IMR-90 (cell line): Measurements from ENCODE around the gene PTPRN2. TPM values are rescaled to one million over a fixed set of nuclear protein-coding genes. Genes with fewer than 3 reads are reported as not detected.

Experiments
- ATAC-seq: fragments of 200-7000 bp; cut with Tn5 transposase; 2 replicates; pipeline ENCODE4 v1.9.1; 2020; ENCODE audit warnings: low read depth, mild to moderate bottlenecking, moderate library complexity
- BruUV-seq: library from RNA; stranded (reverse); fragments of 400-500 nt; replicated peaks from 2 replicates; lab custom pipeline; 2021; lab: Mats Ljungman, UMichigan
- CTCF ChIA-PET: fragments of 300-600 bp; formaldehyde crosslinking; extraction: SDS; loops from one replicate; lab custom pipeline; 2021; ENCODE audit warnings: antibody characterized with exemption; lab: Yijun Ruan, JAX
- POLR2A ChIA-PET: fragments of 300-600 bp; sonication (Branson Sonifier 250); formaldehyde crosslinking; loops from one replicate; lab custom pipeline; 2022; ENCODE audit warnings: antibody characterized with exemption; ENCODE audit not compliant: unreplicated experiment; lab: Charles Lee
- DNase-seq: peaks from one replicate; pipeline ENCODE4 v3.0.0; 2013
- H2AFZ ChIP-seq: replicated peaks from 2 replicates; pipeline ENCODE3; 2013; ENCODE audit warnings: low read length, mild to moderate bottlenecking; ENCODE audit not compliant: poor library complexity
- H2AK5ac ChIP-seq: 2 replicates; pipeline ENCODE4 v1.6.1; 2013; ENCODE audit warnings: low read depth, low read length, inconsistent platforms
- H2AK9ac ChIP-seq: replicated peaks from 2 replicates; pipeline ENCODE3; 2013; ENCODE audit warnings: mild to moderate bottlenecking, low read depth, low read length, moderate library complexity; ENCODE audit not compliant: poor library complexity
- H2BK120ac ChIP-seq: 2 replicates; pipeline ENCODE4 v1.6.1; 2013; ENCODE audit warnings: low read depth, low read length, inconsistent platforms
- H2BK15ac ChIP-seq: 3 replicates; pipeline ENCODE4 v1.6.1; 2013; ENCODE audit warnings: low read depth, low read length, inconsistent platforms
- H2BK20ac ChIP-seq: 2 replicates; pipeline ENCODE4 v1.6.1; 2013; ENCODE audit warnings: low read depth, mild to moderate bottlenecking, inconsistent platforms, low read length, moderate library complexity
- H2BK5ac ChIP-seq: 2 replicates; pipeline ENCODE4 v1.6.1; 2013; ENCODE audit warnings: mild to moderate bottlenecking, low read depth, low read length, inconsistent platforms; ENCODE audit not compliant: poor library complexity, severe bottlenecking
- H3K14ac ChIP-seq: replicated peaks from 2 replicates; pipeline ENCODE4 v1.6.1; 2013; ENCODE audit warnings: low read depth, low read length, inconsistent platforms
- H3K18ac ChIP-seq: 2 replicates; pipeline ENCODE4 v1.6.1; 2013; ENCODE audit warnings: low read depth, low read length, control low read depth
- H3K23ac ChIP-seq: 2 replicates; pipeline ENCODE4 v1.6.1; 2013; ENCODE audit warnings: low read depth, low read length, inconsistent platforms
- H3K27ac ChIP-seq: 2 replicates; pipeline ENCODE4 v1.5.1; 2013; ENCODE audit warnings: mild to moderate bottlenecking, control low read depth, low read length; ENCODE audit not compliant: insufficient read depth
- H3K27me3 ChIP-seq: 2 replicates; pipeline ENCODE4 v1.6.1; 2013; ENCODE audit warnings: low read length; ENCODE audit not compliant: control insufficient read depth, insufficient read depth
- H3K36me3 ChIP-seq: 2 replicates; pipeline ENCODE4 v1.6.1; 2013; ENCODE audit warnings: low read length, mixed read lengths; ENCODE audit not compliant: control insufficient read depth, insufficient read depth
- H3K4ac ChIP-seq: 2 replicates; pipeline ENCODE4 v1.6.1; 2013; ENCODE audit warnings: low read depth, low read length, inconsistent platforms
- H3K4me1 ChIP-seq: 2 replicates; pipeline ENCODE4 v1.6.1; 2013; ENCODE audit warnings: low read length, mixed read lengths; ENCODE audit not compliant: control insufficient read depth, insufficient read depth
- H3K4me2 ChIP-seq: 2 replicates; pipeline ENCODE4 v1.6.1; 2013; ENCODE audit warnings: low read depth, mild to moderate bottlenecking, control low read depth, low read length, moderate library complexity
- H3K4me3 ChIP-seq: 2 replicates; pipeline ENCODE4 v1.5.1; 2013; ENCODE audit warnings: low read depth, mild to moderate bottlenecking, control low read depth, low read length, moderate library complexity; ENCODE audit not compliant: insufficient read depth
- H3K56ac ChIP-seq: 2 replicates; pipeline ENCODE4 v1.6.1; 2013; ENCODE audit warnings: low read length, inconsistent platforms; ENCODE audit not compliant: insufficient read depth; ENCODE audit errors: extremely low read depth
- H3K79me1 ChIP-seq, 2 experiments: 2 replicates each; pipeline ENCODE4 v1.6.1; 2013; ENCODE audit warnings: low read length in 2 of 2, inconsistent platforms in 1 of 2, low read depth in 1 of 2
- H3K9ac ChIP-seq: 2 replicates; pipeline ENCODE4 v1.6.1; 2013; ENCODE audit warnings: low read depth, low read length, control low read depth
- H3K9me1 ChIP-seq: 2 replicates; pipeline ENCODE4 v1.6.1; 2013; ENCODE audit warnings: low read length, inconsistent platforms; ENCODE audit not compliant: insufficient read depth
- H3K9me3 ChIP-seq: 2 replicates; pipeline ENCODE4 v1.6.1; 2013; ENCODE audit warnings: low read length; ENCODE audit not compliant: control insufficient read depth, insufficient read depth
- H4K20me1 ChIP-seq: 2 replicates; pipeline ENCODE4 v1.6.1; 2013; ENCODE audit warnings: low read length, inconsistent platforms; ENCODE audit not compliant: insufficient read depth
- H4K5ac ChIP-seq: 2 replicates; pipeline ENCODE4 v1.6.1; 2013; ENCODE audit warnings: mild to moderate bottlenecking, low read depth, low read length, control low read depth
- H4K8ac ChIP-seq, 2 experiments: 2 replicates each; pipeline ENCODE4 v1.6.1; 2013; ENCODE audit warnings: low read depth in 2 of 2, low read length in 2 of 2, control low read depth in 1 of 2, inconsistent platforms in 1 of 2
- H4K91ac ChIP-seq: 2 replicates; pipeline ENCODE4 v1.6.1; 2013; ENCODE audit warnings: low read depth, low read length, inconsistent platforms; ENCODE audit not compliant: insufficient read depth
- BHLHE40 ChIP-seq: fragments of 150-350 bp; IDR thresholded peaks from 2 replicates; pipeline ENCODE4 v1.6.1; 2016; ENCODE audit warnings: mild to moderate bottlenecking, low read depth, low read length
- CEBPB ChIP-seq: IDR thresholded peaks from 2 replicates; pipeline ENCODE4 v1.6.1; 2012; ENCODE audit warnings: low read depth, low read length, improper control_type of control experiment
- CHD1 ChIP-seq: IDR thresholded peaks from 2 replicates; pipeline ENCODE4 v1.6.1; 2012; ENCODE audit warnings: low read depth, low read length, improper control_type of control experiment
- FOS ChIP-seq: fragments of 150-350 bp; IDR thresholded peaks from 2 replicates; pipeline ENCODE4 v1.6.1; 2016; ENCODE audit warnings: low read depth, low read length
- MAFK ChIP-seq: IDR thresholded peaks from 2 replicates; pipeline ENCODE4 v1.6.1; 2012; ENCODE audit warnings: low read depth, low read length, improper control_type of control experiment
- MAZ ChIP-seq: IDR thresholded peaks from 2 replicates; pipeline ENCODE4 v1.6.1; 2012; ENCODE audit warnings: low read depth, mild to moderate bottlenecking, low read length, improper control_type of control experiment, moderate library complexity, borderline replicate concordance
- MXI1 ChIP-seq: IDR thresholded peaks from 2 replicates; pipeline ENCODE4 v1.6.1; 2012; ENCODE audit warnings: low read depth, mild to moderate bottlenecking, low read length, moderate library complexity, borderline replicate concordance
- NFE2L2 ChIP-seq: fragments of 150-350 bp; IDR thresholded peaks from 2 replicates; pipeline ENCODE4 v1.6.1; 2016; ENCODE audit warnings: low read depth, mild to moderate bottlenecking, low read length
- POLR2A ChIP-seq: IDR thresholded peaks from 2 replicates; pipeline ENCODE4 v1.6.1; 2012; ENCODE audit warnings: mild to moderate bottlenecking, low read depth, low read length
- RAD21 ChIP-seq: IDR thresholded peaks from 2 replicates; pipeline ENCODE4 v1.6.1; 2012; ENCODE audit warnings: low read length, improper control_type of control experiment
- RCOR1 ChIP-seq: IDR thresholded peaks from 2 replicates; pipeline ENCODE4 v1.6.1; 2012; ENCODE audit warnings: mild to moderate bottlenecking, low read length, improper control_type of control experiment; ENCODE audit not compliant: insufficient replicate concordance
- RFX5 ChIP-seq: IDR thresholded peaks from 2 replicates; pipeline ENCODE4 v1.8.0; 2012; ENCODE audit warnings: low read depth, mild to moderate bottlenecking, low read length, moderate library complexity
- SMC3 ChIP-seq: fragments of 150-350 bp; IDR thresholded peaks from 2 replicates; pipeline ENCODE4 v1.6.1; 2016; ENCODE audit warnings: low read depth, mild to moderate bottlenecking, antibody characterized with exemption, low read length, moderate library complexity
- USF2 ChIP-seq: fragments of 150-350 bp; IDR thresholded peaks from 2 replicates; pipeline ENCODE4 v1.6.1; 2017; ENCODE audit warnings: mild to moderate bottlenecking, antibody characterized with exemption, low read length, low read depth
- WGBS, 2 experiments: methylation state at CpG; one replicate each; pipeline versions ENCODE4 v1.1.5 to v1.1.7; 2013; ENCODE audit warnings: missing lambda C conversion rate in 2 of 2; ENCODE audit not compliant: insufficient read length in 1 of 2; ENCODE audit errors: extremely low coverage in 2 of 2; 5-methylcytosine and 5-hydroxymethylcytosine counted together
- dilution Hi-C: fragments of 300-500 bp; cut with HindIII; formaldehyde crosslinking; loops from one replicate; pipeline ENCODE4 v1.14.3; 2018; ENCODE audit warnings: low sequenced_read_pairs; ENCODE audit not compliant: unreplicated experiment
- in situ Hi-C: fragments of 300-500 bp; cut with MboI; formaldehyde crosslinking; loops from 3 replicates; pipeline ENCODE4 v1.14.3; 2019; ENCODE audit warnings: low sequenced_read_pairs, inconsistent platforms, mixed read lengths
- intact Hi-C: fragments of 100-400 bp; cut with micrococcal nuclease; formaldehyde crosslinking; loops from 2 replicates; pipeline ENCODE4 v1.10.0; 2022
- polyA plus RNA-seq, 3 experiments: library from polyadenylated mRNA; depleted of rRNA; stranded (reverse); fragments of >200 nt; gene quantifications; 2 replicates each; pipeline ENCODE4 v1.2.3, GENCODE V29; 2012; ENCODE audit warnings: low replicate concordance in 1 of 3
- total RNA-seq: library from RNA; depleted of rRNA; stranded (reverse); fragments of >200 nt; gene quantifications from 2 replicates; pipeline ENCODE4 v1.2.3, GENCODE V29; 2012
- TF ChIP-seq, protein P1 (sequence below): conservative IDR thresholded peaks from 2 replicates; pipeline ENCODE4 v1.5.1; 2012; ENCODE audit warnings: mild to moderate bottlenecking, low read depth, low read length, improper control_type of control experiment
- TF ChIP-seq, protein P2 (sequence below): fragments of 150-350 bp; IDR thresholded peaks from 2 replicates; pipeline ENCODE4 v1.6.1; 2016; ENCODE audit warnings: low read depth, mild to moderate bottlenecking, low read length, moderate library complexity, borderline replicate concordance

The PTPRN2 gene
- total and polyA plus RNA-seq, 2 of the 4 experiments (the other 2 are of a cell fraction) = 0.03 TPM; not detected in 1

GRCh38 chr7:157502701-157503111 lies 1084.9 kb downstream of the PTPRN2 start:
- H3K4me1 ChIP-seq = no peaks in the 10 kb centered on the region
- intact Hi-C loops (no loop called here), in situ Hi-C loops (no loop called here), dilution Hi-C loops (no loop called here)
- no peaks in the 10 kb centered on the region for H3K9me1 ChIP-seq
- H3K27ac ChIP-seq = no peak overlapping the region
- H4K20me1 ChIP-seq = no peaks in the 10 kb centered on the region
- H2AFZ ChIP-seq = no peak overlapping the region
- POLR2A ChIA-PET = no interaction called here
- no peak overlapping the region for H2AK9ac ChIP-seq
- H3K36me3 ChIP-seq = no peaks in the 10 kb centered on the region
- ATAC-seq (no peak), DNase-seq (no peak)
- H2BK5ac ChIP-seq = no peak overlapping the region
- H3K18ac ChIP-seq = no peak overlapping the region
- H3K27me3 ChIP-seq = no peaks in the 10 kb centered on the region
- no peak overlapping the region for H3K56ac ChIP-seq
- H2BK120ac ChIP-seq = no peak overlapping the region
- no peak for TF ChIP-seq MAFK
- no peak for TF ChIP-seq SMC3
- no peak for TF ChIP-seq CHD1
- TF ChIP-seq, protein P1, sequence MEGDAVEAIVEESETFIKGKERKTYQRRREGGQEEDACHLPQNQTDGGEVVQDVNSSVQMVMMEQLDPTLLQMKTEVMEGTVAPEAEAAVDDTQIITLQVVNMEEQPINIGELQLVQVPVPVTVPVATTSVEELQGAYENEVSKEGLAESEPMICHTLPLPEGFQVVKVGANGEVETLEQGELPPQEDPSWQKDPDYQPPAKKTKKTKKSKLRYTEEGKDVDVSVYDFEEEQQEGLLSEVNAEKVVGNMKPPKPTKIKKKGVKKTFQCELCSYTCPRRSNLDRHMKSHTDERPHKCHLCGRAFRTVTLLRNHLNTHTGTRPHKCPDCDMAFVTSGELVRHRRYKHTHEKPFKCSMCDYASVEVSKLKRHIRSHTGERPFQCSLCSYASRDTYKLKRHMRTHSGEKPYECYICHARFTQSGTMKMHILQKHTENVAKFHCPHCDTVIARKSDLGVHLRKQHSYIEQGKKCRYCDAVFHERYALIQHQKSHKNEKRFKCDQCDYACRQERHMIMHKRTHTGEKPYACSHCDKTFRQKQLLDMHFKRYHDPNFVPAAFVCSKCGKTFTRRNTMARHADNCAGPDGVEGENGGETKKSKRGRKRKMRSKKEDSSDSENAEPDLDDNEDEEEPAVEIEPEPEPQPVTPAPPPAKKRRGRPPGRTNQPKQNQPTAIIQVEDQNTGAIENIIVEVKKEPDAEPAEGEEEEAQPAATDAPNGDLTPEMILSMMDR = no peak
- TF ChIP-seq MXI1 = no peak
- no peak for TF ChIP-seq NFE2L2
- no peak for TF ChIP-seq RCOR1
- no peak for TF ChIP-seq USF2
- TF ChIP-seq RAD21 = no peak
- no peak for TF ChIP-seq RFX5
- no peak for TF ChIP-seq FOS
- TF ChIP-seq CEBPB = no peak
- no peak for TF ChIP-seq MAZ
- TF ChIP-seq, protein P2, sequence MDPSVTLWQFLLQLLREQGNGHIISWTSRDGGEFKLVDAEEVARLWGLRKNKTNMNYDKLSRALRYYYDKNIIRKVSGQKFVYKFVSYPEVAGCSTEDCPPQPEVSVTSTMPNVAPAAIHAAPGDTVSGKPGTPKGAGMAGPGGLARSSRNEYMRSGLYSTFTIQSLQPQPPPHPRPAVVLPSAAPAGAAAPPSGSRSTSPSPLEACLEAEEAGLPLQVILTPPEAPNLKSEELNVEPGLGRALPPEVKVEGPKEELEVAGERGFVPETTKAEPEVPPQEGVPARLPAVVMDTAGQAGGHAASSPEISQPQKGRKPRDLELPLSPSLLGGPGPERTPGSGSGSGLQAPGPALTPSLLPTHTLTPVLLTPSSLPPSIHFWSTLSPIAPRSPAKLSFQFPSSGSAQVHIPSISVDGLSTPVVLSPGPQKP = no peak
- no peak for TF ChIP-seq BHLHE40
- TF ChIP-seq POLR2A = no peak
- no peak overlapping the region for H4K8ac ChIP-seq
- no peak overlapping the region for H3K4me2 ChIP-seq
- H3K4ac ChIP-seq = no peak overlapping the region
- peaks cover 33% of the 10 kb centered on the region for H3K9me3 ChIP-seq
- H2BK15ac ChIP-seq = no peak overlapping the region
- H2AK5ac ChIP-seq = no peak overlapping the region
- H3K79me1 ChIP-seq = no peaks in the 10 kb centered on the region
- no peak overlapping the region for H3K9ac ChIP-seq
- CTCF ChIA-PET = no interaction called here
- H2BK20ac ChIP-seq = no peak overlapping the region
- no peak overlapping the region for H3K23ac ChIP-seq
- no peak overlapping the region for H3K4me3 ChIP-seq
- 55% methylated on average over 6 of the region's 12 CpGs; no CpG with 5 or more reads in 1 of the 2 experiments for WGBS, 2 experiments
- H4K91ac ChIP-seq = no peak overlapping the region
- no TSS peak for BruUV-seq
- no peak overlapping the region for H4K5ac ChIP-seq
- no peak overlapping the region for H3K14ac ChIP-seq
